NT2/D1 (cell line): ENCODE results near the gene FBLN7.

Experiments
- SUZ12 ChIP-seq: IDR thresholded peaks from 2 replicates; pipeline ENCODE4 v1.6.1; 2011; ENCODE audit not compliant: insufficient read length, insufficient read depth; ENCODE audit errors: extremely low read depth
- YY1 ChIP-seq: IDR thresholded peaks from 2 replicates; pipeline ENCODE4 v1.6.1; 2011; ENCODE audit not compliant: insufficient read length, insufficient read depth
- ZNF274 ChIP-seq: IDR thresholded peaks from 2 replicates; pipeline ENCODE4 v1.6.1; 2011; ENCODE audit warnings: mild to moderate bottlenecking, low read depth, low read length

GRCh38 chr2:112108178-112108832 is 29.9 kb upstream of the FBLN7 start:
- TF ChIP-seq ZNF274 (no peak), YY1 (no peak), SUZ12 (no peak)
